NCI-H2029 treated with DMSO at 0.1 percent for 48 hours (cell line): ENCODE data around the gene RFNG.

Experiments used
- DNase-seq: peaks from one replicate; lab custom pipeline; 2025; lab: John Stamatoyannopoulos, UW

RFNG gene

DNA sequence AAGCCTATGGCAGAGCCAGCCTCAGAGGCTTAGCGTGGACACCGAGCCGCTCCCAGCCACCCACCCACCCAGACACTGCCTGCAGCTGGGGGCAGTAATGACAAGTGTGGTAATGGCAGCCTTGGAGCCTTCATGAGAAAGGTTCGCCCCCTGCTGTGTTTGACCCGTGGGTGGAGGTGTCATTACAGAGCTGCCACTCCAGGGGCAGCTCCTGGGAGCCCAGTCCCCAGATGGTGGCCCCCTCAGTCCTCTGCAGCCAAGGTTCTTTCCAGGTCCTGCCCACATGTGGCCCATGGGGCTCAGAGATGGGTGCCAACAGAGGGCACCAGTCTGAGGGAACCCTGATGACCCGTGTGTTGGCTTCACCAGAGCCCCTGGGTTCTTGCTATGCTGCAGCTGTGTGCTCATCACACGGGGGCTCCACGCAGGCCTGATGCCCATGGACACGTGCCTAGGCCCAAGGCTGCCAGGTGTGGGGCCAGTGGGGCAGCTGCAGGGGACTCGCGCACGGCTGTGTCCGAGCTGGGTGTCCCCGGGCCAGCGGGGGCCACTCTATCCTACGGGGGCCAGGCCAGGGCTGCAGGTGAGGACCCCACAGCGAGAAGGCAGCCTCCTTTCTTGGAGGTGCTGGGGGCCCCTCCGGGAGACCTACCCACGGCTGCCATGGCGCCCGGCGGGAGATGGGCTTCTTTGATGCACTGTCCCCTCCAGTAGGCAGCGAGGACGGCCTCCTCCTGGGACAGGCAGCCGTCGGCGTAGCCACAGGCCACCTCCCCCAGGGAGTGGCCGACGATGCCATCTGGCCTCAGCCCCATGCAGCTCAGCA, 38.3 kb upstream of the RFNG start:
- DNase-seq = no peak

DNA sequence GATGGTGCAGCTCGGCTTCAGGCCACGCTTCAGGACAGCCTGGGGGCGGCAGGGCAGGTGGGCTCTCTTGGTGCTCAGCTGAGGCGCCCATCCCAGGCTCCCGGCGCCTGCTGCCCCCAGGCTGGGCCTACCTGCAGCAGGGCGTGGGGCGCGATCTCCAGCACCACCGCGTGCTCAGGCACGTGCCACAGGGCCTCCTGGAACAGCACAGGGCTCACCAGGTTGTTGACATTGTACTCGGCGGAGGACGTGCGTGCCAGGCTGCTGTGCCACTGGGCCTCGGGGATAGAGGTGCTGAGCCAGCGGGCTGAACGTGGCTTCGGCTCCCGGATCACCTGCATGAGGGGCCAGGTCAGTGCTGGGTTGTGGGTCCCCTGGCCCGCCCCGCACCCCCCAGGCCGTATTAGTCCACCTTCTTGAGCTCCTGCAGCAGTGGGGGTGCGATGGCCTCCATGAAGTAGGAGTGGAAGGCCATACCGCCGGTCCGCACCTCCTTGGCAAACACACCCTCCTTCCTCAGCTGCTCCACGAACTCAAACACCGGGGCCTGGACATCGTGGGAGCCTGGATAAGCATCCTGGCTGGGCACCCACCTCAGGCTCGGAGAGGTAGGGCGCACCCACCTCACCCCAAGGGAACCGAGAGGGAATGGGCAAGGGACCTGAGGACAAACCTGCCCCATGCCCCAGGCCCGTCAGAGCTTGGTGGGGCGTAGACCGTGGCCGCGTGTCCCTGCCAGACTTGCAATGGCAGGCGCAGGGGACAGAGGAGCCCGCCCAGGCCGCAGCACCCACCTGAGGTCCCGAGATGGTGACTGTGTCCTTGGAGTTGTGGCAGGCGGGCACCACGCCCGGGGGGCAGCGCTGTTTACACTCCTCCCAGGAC, 37.5 kb upstream of the RFNG start:
- DNase-seq = no peak

GRCh38 chr17:82087961-82088837, 36.6 kb upstream of the RFNG start:
- DNase-seq = no peak

DNA sequence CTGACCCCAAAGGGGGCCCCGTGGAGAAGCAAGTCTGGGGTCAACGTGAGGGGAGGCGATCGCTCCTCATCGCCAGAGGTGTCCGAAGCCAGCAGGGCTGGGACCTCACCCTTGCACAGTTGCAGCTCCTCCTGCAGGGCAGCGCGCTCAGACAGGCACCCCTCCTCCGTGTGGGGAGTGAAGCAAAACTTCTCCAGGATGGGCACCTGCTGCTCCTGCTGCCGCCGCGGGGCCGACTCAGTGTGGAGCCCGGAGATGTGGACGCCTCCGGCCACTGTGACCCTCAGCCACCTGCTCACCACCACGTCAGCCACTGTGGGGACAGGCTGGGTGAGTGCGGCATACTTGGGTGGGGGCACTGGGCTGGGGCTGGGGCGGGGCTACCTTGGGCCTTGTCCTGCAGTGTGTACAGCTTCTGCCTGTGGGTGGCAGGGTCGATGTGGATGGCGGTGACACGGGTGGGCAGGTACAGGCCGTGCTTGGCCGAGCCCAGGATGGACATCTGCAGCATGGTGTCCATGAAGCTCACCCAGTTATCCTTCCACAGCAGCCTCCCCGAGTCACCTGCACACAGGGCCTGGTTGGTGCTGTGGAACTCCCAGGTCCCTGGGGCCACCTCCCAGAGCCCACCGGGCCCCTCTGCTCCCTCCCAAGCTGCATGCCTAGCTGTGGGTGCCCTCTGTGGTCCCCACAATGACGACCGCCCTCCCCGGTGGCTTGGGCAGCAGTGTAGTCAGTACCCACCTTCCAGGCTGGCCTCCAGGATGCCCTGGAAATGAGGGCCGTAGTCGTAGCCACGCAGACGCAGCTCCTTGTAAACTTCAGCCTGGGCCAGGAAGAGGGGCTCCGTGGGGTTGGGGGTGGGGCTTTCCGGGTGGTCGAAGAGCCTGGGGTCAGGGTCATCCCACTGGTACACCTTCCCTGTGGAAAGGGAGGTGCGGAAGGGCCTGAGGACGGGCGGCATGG, 35.6 kb upstream of the RFNG start:
- DNase-seq = no peak

- DNase-seq = no peak
Measured at GRCh38 chr17:82085931-82086764, 34.5 kb upstream of the RFNG start.

GRCh38 chr17:82085031-82085861, 33.6 kb upstream of the RFNG start:
- DNase-seq = no peak

DNA sequence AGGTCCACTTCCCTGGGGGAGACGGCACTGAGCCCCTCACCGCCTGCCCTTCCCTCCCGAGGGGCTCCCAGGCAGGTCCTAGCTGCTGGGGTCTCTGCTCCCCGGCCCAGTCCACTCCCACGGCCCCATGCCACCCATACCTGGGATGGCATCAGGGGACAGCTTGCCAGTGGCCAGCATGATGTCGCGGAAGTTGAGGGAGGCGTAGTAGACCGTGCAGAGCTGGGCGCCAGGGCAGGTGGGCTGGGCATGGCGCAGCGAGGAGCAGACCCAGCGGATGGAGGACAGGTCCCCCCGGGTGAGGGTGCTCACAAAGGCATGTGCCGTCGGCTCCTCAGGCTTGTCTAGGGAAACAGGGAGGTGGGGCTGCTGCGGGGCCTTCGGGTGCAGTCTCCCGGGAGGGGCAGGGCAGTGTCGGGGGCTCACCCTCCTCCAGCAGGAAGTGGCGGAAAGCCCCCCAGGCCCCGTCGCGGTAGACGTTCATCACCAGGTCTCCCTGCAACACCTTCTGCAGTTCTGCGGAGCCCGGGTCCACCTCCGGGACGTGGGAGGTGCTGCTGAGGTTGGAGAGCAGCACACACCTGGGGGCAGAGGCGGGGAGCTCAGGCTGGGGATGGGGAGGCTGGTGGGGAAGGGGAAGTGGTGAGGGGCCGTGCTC, 32.9 kb upstream of the RFNG start:
- DNase-seq = no peak

DNA sequence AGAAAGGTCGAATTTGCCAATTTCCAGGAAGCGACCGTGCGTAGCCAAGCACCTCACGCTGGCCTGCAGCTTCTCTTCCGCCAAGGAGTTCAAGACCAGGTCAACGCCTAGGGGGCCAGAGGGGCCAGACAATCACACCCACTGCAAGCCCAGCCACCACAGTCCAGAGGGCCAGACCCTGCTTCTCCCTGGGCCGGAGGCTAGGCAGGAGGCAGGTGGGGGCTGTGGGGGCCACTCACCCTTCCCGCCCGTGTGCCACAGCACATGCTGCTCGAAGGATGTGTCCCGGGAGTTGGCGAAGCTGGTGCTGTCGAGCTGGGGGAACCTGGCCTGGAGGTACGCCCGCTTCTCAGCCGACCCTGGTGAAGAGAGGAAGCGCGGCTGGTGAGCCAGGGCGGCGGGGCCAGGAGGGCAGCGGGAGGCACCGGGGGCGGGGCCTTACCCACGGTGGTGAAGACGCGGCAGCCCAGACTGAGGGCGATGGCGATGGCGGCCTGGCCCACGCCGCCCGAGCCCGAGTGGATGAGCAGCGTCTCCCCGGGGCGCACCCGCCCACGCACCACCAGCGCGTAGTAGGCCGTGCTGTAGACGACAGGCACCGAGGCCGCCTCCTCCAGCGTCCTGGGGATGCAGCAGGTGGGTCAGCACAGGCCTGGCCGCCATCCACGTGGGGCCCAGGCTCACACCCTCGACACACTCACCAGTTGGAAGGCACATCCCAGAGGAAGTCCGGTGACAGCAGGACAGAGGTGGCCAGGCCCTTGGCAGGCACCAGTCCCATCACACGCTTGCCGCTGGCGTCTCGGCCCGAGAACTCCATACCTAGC, 32.1 kb upstream of the RFNG start:
- DNase-seq = no peak

- no peak for DNase-seq
Measured at GRCh38 chr17:82083009-82083408, 31.4 kb upstream of the RFNG start.

GRCh38 chr17:82082456-82082855, 30.8 kb upstream of the RFNG start:
- DNase-seq = no peak

DNA sequence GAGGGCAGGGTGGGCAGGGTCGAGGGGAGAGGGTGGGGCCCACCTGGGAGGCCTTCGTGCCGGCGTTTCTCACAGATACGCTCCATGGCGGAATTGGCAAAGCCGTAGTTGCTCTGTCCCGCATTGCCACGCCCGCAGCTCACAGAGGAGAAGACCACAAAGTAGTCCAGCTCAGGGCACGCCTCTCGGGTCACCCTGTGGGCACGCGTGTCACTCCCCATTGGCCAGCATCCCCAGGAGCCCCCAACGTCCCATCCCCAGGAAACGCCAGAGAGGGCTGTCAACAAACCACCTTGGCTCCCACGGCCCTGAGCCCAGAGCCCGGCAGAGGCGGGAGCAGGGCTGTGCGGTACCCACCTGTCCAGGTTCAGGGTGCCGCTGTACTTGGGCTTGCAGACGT, 30.4 kb upstream of the RFNG start:
- DNase-seq = no peak

GRCh38 chr17:82081546-82081945, 29.9 kb upstream of the RFNG start:
- DNase-seq = no peak

DNA sequence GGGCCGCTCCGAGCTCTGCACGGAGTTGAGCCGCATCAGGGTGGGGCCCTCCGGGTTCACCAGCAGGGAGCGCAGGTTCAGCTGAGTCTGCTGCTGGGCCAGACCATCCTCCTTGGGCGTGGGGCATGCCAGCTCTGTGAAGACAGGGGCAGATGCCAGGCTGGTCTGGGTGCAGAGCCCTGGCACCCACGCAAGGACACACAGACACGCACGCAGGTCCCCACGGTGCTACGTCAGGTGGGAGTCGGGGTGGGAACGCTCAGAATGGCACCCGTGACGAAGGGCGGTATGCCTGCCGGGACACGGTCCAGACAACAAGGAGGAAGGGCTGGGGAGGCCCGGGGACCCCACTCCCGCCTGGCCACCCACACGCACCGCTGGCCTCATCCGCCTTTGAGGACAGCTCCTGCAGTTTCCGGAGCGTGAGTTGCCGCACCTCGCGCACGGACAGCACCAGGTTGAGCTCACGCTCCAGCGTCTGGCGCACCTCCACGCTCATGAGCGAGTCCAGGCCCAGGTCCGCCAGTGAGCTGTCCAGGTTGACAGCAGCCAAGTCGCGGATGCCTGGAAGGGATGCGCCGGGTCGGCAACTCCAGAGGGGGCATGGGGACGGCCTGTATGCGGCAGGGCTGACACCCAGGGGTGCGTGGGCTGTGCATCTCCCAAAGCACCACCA, 29.3 kb upstream of the RFNG start:
- no peak for DNase-seq

DNA sequence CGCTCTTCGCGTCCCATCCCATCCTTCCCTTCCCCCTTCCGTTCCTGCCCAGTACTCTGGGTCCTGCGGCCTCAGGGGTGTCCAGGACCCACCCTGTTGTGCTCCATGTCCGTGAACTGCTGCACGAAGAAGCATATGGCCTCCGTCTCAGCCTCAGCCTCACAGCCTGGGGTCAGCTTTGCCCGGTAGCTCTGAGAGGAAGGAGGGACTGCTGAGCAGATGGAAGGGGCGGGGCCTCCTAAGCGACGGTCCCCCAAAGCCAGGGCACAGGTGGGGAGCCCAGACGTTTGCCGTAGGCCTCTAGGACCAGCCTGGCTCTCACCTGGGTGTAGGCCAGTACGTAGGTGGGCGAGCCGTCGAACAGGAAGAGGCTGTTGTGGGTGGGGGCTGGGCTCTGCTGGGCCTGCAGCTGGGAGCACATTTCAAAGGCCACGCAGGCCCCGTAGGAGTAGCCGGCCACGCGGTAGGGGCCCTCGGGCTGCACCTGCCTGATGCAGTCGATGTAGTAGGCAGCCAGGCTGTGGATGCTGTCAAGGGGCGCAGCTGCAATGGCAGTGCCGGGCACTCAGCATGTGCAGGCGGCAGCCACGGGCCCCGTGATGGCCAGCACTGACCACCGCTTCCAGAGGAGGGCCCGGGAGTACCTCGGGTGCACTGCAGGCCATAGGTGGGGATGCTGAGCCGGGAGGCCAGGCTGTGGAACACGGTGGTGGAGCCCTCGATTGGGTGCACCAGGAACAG, 28.6 kb upstream of the RFNG start:
- DNase-seq = no peak

DNA sequence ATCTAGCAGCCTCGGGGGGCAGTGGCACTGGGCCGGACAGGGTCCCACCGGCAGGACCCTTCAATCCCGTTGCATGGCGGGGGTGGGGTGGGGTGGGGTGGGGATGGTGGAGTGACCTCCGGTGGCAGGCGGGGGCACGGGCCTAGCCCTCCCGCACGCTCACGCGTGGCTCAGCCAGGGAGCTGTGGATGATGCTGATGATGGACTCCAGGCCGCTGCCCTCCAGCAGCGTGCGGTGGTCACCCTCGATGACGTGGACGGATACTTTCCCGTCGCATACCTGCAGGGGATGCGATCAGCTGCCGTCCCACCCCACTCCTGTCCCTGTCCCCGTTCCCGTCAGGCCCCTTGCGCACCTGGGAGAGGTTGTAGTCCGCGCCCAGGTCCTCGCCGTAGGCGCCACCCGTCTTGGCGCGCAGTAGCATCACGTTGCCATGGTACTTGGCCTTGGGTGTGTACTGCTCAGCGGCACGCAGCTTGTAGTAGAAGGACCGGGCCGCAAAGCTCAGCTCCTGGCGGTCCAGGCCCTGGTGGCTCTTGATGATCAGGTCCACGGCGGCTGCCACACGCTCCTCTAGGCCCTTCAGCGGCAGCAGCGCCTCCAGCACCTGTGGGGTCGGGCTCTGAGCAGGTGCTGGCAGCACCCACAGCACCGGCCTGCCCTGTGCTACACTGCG, 27.5 kb upstream of the RFNG start:
- DNase-seq = no peak

GRCh38 chr17:82078433-82078832, 26.8 kb upstream of the RFNG start:
- DNase-seq = no peak
